Vagina (tissue), 2 donors: ENCODE measurements around the gene PCDHA8.
"Not testable (repeated sequence)": the region's sequence is repeated elsewhere in the genome, so short reads cannot be mapped to it uniquely, and the experiment has no call there.

Source experiments
- POLR2AphosphoS5 ChIP-seq, 2 donors: sonication (generic); formaldehyde crosslinking; IDR thresholded peaks; one replicate each; pipeline ENCODE4 v1.9.0; 2017; ENCODE audit warnings: antibody characterized with exemption in 2 of 2, mild to moderate bottlenecking in 2 of 2, low read depth in 1 of 2; ENCODE audit not compliant: insufficient read depth in 1 of 2
- TF ChIP-seq, protein P1 (sequence below), 3 experiments: fragments of 450-650 bp in 2 of 3; fragments of 200-600 bp in 1 of 3; sonication (generic) in 1 of 3; IDR thresholded peaks; one replicate each; pipeline ENCODE4 v1.5.1; 2017 to 2019; ENCODE audit warnings: antibody characterized with exemption in 3 of 3, mild to moderate bottlenecking in 2 of 3, moderate library complexity in 2 of 3

DNA sequence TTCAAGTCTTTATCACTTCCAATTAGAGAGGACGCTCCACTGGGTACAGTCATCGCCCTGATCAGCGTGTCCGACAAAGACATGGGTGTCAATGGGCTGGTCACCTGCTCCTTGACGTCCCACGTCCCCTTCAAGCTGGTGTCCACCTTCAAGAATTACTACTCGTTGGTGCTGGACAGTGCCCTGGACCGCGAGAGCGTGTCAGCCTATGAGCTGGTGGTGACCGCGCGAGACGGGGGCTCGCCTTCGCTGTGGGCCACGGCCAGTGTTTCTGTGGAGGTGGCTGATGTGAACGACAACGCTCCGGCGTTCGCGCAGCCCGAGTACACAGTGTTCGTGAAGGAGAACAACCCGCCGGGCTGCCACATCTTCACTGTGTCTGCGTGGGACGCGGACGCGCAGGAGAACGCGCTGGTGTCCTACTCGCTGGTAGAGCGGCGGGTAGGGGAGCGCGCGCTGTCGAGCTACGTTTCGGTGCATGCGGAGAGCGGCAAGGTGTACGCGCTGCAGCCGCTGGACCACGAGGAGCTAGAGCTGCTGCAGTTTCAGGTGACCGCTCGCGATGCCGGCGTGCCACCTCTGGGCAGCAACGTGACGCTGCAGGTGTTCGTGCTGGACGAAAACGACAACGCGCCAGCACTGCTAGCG is 32.6 kb upstream of the PCDHA8 start:
- TF ChIP-seq, protein P1, sequence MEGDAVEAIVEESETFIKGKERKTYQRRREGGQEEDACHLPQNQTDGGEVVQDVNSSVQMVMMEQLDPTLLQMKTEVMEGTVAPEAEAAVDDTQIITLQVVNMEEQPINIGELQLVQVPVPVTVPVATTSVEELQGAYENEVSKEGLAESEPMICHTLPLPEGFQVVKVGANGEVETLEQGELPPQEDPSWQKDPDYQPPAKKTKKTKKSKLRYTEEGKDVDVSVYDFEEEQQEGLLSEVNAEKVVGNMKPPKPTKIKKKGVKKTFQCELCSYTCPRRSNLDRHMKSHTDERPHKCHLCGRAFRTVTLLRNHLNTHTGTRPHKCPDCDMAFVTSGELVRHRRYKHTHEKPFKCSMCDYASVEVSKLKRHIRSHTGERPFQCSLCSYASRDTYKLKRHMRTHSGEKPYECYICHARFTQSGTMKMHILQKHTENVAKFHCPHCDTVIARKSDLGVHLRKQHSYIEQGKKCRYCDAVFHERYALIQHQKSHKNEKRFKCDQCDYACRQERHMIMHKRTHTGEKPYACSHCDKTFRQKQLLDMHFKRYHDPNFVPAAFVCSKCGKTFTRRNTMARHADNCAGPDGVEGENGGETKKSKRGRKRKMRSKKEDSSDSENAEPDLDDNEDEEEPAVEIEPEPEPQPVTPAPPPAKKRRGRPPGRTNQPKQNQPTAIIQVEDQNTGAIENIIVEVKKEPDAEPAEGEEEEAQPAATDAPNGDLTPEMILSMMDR (IDR thresholded peaks at IDR 0.05) = not testable (repeated sequence)
- TF ChIP-seq POLR2AphosphoS5 (IDR thresholded peaks at IDR 0.05; ENCODE audit: insufficient read depth in 1 of 2, low read depth in 1 of 2) = not testable (repeated sequence)
